GM18517 (cell line): Measurements from ENCODE around the gene CAMK1D.
"Not testable (repeated sequence)": the region's sequence is repeated elsewhere in the genome, so short reads cannot be mapped to it uniquely, and the experiment has no call there.

Experiments used
- ATAC-seq: cut with Tn5 transposase; IDR thresholded peaks from one replicate; pipeline ENCODE4 v1.9.1; 2021; ENCODE audit warnings: mild to moderate bottlenecking, moderate library complexity; ENCODE audit not compliant: unreplicated experiment

Gene CAMK1D

DNA sequence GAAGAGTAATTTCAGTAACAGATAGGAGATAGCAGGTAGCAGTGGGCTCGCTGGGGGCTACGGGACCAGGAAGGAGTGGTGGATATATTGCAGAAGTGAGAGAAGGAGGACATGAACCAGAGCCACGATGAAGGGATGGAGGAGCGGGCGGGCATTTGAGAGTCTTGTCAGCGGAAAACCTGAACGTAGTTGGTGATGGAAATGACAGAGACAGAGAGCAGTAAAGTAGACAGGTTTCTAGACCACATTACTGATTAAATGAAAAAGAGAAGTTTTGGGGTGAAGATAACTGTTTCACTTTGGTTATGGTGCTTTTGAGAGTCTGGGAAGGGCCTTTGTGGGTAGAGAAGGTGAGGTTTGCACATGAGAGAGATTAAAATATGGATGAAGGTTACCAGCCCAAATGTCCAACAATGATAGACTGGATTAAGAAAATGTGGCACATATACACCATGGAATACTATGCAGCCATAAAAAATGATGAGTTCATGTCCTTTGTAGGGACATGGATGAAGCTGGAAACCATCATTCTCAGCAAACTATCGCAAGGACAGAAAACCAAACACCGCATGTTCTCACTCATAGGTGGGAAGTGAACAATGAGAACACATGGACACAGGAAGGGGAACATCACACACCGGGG, 196.9 kb downstream of the CAMK1D start:
- ATAC-seq, result not testable (repeated sequence)

DNA sequence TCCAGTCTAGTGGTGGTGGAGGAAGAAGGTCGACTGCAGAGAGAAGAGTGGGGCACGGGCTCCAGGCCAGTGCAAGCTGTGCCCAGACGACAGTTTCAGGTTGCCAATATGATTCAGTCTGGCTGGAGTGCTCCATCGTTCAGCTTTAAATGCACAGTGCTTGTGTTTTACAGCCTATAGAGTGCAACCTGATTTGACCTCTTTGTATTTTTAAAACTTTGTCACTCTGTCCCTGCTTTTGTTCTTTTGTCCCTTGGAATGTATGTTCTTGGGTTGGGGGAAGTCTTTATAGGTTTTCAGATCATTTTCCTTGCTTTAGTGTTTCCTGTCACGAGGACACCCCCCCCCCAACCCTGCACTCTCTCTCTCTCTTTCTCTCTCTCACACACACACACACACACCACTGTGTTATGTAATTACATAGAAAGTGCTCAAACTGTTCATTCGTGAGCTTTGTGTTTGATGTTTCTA, 198.0 kb downstream of the CAMK1D start:
- no peak for ATAC-seq

DNA sequence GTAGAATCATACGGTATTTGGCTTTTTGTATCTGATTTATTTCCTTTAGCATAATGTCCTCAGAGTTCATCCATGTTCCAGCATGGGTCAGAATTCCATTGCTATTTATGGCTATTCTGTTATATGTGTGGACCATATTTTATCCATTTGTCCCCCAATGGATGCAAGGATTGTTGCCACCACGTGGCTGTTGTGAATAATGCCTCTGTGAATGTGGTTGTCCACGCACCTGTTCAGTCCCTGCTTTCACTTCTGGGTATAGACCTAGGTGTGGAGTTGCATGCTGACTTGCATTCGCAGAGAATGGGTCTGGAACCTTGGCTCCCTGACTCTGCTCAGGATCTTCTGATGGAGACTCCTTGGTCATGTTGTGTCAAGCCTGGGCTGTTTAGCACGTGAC, 199.9 kb downstream of the CAMK1D start:
- no peak for ATAC-seq

DNA sequence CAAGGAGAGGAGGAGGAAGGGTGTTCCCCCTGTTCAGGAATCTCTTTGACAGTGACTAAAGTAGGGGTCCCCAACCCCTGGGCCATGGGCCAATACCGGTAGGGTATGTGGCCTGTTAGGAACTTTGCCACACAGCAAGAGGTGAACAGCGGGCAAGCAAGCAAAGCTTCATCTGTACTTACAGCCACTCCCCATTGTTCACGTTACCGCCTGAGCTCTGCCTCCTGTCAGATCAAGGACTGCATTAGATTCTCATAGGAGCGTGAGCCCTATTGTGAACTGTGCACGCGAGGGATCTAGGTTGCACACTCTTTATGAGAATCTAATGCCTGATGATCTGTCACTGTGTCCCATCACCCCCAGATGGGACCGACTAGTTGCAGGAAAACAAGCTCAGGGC, 201.6 kb downstream of the CAMK1D start:
- ATAC-seq, result no peak

DNA sequence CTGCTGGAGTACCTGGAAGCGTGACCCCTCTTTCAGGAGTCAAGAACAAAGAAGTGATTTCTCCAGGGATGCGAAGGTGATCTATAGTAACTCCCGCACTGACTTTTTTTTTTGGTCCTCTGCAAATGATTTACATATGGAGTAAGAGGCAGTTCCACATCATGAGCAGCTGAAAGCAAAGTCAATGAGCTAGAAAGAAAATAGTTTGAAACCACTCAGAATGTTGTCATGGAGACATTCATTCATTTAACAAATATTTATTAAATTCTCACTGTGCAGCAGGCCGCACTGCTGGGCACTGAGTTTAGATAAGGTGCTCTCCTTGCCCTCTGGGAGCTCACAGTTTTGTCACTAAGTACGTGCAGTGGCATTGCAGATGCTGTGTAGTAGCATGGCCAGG, 206.7 kb downstream of the CAMK1D start:
- ATAC-seq, result no peak

DNA sequence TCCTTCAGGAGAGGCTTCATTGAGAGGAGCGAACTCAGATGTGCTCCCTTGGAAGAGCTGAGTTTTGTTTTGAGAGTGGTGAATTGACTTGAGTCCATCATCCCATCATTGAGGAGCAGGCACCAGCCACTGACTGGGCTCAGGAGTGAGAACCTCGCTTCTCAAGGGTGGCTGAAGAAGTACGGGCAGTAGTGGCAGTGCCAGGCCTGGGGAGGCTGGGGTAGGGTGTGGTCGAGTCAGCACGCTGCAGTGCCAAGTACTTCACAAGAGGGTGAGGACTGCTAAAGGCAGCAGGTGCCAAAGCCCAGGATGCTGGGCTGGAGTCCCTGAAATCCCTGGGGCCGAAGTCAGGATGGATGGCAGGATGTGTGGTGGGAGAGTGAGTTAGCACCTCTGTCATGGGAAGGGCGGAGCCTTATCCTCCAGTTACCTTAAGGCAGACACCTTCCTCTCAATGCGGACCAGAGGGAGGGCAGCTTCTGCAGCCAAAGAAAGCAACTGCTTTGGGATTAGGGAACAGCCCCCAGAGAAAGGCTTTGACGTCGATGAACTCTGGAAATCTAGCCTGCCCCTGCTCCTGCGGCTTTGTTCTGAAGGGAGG, 210.3 kb downstream of the CAMK1D start:
- no peak for ATAC-seq

DNA sequence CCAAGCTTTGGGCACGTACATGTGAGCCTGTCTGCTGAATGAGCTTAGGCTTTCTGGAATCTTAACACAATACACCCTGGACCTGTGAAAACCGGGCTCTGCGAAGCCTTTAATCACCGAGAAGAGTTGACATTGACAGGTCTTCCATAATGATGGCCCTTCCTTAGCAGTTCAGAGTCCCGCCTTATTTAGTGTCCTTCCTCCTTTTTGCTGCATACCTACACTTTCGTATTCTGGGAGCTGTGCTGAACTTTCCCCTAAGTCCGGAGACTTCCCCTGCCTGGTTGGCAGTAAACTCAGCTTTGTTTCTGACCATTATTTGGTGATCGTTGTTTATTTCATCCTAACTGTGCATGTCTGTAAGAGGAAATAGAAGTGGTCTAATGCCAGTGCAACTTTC, 212.0 kb downstream of the CAMK1D start:
- ATAC-seq, result no peak

DNA sequence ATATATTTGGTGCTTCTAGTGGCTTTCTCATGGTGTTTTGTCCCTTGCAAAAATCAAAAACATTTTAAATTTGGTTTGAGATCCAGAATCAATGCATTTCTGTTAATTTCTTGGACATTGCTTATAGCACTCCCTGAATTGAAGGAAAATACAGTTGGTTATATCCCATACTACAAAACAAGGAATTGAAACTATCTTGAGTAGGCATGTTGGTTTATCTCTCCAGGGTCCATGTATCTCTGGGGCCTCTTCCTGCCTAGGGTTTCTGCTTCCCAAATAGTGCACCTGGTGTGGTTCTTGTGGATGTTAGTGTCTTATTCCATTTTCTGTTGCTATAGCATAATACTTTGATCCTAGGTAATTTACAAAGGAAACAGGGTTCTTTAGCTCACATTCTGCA, 212.4 kb downstream of the CAMK1D start:
- no peak for ATAC-seq

DNA sequence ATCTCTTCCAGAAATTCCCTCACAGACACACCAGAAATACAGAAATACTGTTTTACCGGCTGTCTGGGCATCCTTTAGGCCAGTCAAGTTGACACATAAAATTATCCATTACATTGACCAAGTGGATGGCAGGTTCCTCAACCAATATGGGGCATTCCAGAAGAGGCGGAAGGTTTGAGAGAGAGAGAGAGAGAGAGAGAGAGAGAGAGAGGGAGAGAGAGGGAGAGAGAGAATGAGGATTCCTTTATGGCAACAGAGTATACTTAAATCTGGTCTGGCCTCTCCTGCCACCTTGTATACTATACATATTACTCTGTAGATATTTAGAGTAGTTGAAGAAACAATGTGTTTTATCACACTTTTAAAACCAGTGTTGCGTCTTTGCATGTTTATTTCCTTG, 214.1 kb downstream of the CAMK1D start:
- ATAC-seq, result no peak

DNA sequence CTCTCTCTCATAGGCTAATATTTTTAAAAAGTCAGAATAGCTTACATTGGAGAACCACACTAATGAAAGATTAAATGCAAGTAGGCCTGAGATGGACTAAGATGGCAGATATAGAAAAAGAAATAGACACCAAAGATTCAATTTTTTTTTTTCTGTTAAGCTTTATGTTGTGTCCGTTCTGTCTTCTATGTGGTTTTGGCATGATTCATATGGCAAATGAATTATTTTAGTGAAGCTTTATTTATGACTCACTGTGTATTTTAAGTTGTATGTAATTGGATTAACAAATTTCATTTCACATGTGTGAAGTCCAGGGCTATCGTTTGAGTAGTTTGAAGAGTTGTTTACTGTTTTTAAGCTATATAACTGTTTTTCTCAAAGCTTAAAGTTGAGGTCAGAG, 214.8 kb downstream of the CAMK1D start:
- no peak for ATAC-seq

DNA sequence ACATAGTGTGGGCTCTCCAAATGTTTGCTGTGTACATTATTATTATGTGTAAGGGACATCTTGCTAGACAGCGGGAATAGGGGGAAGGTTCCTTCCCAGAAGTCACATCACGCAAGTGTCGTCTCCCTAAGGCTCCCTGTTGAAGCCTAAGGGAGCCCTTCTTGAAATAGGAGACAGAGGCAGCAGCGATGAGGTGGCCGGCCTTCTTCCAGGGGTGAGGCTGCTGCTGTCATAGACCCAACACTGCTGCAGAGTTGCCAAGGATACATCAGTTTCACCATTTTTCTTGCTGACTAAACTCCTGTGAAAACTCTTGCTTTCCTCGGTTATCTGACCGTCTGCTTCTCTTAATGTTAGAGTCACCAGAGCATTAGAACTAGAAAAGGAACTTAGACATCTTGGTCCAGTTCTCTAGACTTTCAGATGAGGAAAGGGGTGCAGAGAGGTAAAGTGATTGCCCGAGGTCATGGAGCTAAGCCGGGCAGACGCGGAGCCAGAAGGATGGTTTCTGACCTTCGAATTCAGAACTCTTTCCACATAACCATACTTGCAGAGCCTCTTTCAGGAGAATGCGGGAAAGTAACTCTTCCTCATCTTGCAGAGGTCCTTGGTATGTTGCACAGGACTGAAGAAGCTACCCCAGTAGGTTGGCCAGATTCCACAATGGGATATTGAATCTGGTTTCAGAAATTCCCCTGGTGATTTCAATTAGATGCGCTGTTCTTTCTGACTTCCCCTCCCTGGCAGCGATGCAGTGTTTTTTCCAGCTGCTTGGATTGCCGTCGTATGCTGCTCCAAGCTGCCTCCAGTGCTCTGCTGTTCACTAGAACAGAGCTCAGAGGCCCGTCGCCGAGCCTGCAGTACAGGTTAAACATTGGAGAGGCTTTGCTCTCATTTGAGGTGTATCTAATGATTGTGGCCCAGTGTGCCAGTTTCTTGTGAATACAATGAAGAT, 217.1 kb downstream of the CAMK1D start:
- no peak for ATAC-seq

DNA sequence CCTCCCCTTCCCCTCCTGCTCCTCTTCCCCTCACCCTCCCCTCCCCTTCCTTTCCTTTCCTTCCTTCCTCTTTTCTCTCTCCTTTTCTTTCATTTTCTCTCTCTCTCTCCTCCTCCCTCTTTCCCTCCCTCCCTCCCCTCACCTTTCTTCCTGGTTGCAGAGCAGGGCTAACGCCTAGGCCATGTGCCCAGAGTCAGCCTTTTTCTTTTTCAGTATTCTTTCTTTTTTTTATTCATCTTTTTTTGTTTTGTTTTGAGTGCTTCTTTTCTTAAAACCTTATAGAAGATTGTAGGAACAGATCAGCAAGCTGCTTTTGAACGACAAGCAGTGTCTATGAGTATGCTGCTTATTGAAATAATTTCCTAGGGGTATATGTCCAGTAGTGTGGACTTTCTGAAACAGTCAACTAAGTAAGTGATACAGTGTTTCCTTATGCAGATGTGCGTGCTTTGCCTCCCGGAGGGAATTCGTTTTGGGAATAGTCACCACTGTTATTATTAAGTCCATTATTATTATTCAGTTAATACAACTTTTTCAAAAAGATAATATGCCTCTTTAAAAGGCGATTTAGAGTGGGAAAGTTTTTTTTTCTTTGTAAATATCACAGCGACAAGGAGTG, 219.2 kb downstream of the CAMK1D start:
- ATAC-seq, result no peak

DNA sequence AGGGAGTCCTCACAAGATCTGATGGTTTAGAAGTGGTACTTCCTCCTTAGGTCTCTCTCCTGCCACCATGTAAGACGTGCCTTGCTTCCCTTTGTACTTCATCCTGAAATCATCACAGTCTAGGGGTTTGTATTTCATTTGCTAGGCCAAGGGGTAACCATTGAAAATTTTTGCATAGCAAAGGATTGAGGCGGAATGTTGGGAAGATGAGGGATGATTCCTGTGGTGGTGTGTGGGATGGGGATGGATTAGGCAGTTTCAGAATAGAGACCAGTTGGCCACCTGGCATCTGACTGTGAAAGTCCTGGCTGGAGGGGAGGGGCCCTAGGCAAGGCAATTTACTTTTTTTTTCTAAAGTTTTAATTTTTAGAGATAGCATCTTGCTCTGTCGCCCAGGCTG, 222.9 kb downstream of the CAMK1D start:
- no peak for ATAC-seq

DNA sequence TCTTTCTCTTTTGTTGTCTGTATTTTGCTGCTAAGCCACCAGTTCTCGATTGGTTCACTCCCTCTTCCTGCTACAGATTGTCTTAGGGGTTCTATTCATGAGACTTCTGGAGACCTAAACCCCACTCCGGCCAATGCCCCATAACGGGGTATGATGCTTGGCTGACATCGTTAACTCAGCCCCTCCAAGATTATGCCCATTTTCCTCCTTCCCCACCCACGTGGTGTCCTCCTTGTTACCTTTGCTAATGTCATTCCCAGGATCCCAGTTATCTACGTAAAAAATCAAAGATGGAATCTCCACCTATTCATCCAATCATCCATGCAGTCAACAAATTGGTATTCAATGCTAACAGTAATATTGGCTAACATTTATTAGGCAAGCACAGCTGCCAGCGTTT, 228.3 kb downstream of the CAMK1D start:
- ATAC-seq, result no peak

DNA sequence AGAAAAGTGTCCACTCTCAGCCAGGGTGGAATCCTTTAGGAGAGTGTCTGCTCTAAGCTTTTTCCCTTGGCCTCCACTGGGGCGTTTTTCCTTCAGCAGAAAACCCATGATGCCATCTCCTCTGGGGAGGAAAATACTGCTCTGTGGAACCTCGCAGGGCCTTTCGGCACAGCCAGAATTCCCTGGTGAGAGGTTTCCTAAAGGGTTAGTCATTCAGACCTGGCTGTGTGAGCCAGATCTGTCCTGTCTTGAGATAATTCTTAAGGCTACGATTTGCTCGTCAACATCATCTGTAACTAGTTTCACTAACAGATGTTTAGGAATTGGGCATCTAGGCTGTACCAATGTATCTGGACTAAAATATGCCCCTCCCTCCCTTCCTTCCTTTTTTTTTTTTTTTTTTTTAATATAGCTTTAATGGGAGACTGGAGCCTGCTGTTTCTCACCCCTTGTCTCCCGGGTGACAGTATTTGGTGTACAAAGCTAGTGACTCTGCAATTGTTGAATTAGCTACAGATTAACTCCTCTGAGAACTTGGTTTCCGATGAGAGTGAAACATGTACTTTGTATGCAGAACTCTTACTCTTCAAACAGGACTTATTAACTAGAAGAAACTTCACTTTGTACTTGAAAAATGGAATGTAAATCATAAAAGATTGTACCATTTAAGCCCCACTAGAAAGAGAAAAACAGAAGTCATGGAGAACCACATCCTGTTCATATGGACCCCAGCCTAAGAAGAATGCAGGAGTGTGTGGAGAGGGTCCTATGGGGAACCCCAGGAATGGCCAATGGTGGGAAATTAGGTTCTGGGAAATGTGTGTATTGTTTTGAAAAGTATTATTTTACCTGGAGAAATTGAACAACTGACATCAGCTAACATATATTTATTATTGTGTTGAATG, 230.9 kb downstream of the CAMK1D start:
- peak; percentile 84 for ATAC-seq

DNA sequence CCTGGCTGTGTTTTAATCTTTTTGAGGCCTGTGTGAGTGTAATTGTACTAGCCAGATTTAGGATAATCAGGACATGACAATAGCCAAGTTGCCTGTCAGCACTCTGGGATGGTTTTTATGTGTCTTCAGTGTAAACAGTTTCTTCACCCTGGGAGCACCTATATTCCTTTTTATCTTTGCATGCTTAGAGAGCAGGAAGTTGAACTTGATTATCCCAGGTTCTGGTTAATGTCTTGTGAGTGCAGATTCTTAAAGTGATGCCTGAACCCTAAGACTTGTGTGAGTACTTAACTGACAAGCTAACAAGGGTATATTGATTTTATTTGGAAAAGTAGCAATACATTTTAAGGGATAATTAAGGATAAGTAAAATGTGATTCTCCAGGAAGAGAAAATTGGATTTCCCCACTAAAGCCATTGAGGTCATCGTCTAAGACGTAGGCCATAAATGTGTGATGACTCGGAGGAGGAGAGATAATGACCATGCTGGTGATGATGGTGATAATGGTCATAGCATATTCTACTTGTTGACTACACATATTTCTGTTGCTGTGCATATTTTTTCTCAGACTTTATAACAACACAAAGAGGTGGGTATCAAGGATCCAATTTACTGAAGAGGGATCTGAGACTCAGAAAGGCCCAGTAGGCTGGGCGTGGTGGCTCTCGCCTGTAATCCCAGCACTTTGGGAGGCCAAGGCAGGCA, 234.7 kb downstream of the CAMK1D start:
- no peak for ATAC-seq

DNA sequence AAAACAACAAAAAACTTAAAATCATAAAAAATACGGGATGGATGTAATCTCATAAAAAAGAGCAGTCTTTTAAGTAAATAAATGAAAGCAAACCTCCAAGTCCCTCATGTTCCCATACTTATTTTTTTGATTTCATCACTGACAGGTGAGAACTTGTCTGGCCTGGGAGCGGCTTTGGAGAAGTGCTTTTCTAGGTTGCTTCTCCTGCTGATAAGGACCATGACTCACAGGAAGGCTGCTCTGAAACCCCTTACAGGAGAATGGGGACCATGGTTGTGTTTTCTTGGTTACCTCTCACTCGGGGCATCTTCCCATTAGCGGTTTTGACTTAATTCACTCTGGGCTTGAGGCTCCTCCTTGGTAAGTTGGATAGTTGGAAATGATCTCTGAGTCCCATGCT, 237.4 kb downstream of the CAMK1D start:
- ATAC-seq, result no peak

DNA sequence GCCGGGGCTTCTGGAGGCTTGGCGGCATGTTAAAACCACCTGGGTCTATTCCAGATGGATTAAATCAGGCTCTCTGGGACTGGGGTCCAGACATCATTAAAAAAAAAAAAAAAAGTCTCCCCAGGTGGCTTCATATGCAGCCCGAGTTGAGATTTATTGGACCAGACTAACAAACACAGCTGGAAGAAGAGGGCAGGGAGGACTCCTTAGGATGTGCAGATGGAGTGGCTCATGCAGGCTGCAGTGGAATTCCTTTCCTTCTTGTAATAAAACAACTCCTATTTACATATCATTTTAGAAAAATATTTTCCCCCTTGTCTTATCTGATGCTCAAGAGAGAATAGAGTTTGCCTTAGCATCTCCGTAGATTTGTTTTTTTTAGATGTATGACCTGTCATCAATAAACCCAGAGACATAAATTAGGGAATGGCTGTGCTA, 238.1 kb downstream of the CAMK1D start:
- ATAC-seq, result no peak

DNA sequence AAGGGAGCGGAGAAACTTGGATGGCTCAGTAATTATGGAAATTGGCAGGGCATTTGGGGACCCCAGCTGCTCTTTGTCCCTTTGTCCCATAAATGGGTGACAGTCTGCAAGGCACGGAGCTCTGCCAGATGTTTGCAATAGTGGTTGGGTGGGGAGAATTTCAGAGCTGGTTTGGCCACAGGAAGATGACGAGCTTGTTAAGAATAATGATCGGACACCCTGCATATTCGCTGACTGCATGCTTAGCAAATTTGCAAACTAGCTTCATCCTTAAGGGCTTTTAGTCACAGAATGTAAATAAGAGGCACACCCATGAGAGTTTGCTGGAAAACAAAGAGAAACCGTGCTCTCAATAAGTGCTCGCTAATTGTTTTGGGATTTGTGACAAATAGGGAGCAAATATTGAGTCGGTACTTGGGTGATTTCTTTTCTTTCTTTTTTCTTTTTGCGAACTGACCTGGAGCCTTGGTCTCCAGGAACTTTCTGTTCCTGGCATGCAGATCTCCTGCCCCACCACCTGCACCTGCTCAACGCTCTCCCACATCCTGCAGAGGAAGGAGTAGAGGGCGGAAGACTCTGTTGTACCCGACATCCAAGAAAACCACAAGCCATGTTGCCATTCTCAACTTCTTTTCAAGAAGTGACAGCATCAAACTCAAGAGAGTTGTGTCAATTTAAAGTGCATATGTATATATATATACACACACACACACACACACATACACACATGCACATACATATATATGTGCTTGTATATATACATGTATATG, 238.9 kb downstream of the CAMK1D start:
- no peak for ATAC-seq
